HG03103 (cell line): ENCODE measurements around the gene C3orf70.

ENCODE experiments used
- ATAC-seq: cut with Tn5 transposase; IDR thresholded peaks from one replicate; pipeline ENCODE4 v1.9.1; 2021; ENCODE audit warnings: low read depth; ENCODE audit not compliant: unreplicated experiment

Gene C3orf70

DNA sequence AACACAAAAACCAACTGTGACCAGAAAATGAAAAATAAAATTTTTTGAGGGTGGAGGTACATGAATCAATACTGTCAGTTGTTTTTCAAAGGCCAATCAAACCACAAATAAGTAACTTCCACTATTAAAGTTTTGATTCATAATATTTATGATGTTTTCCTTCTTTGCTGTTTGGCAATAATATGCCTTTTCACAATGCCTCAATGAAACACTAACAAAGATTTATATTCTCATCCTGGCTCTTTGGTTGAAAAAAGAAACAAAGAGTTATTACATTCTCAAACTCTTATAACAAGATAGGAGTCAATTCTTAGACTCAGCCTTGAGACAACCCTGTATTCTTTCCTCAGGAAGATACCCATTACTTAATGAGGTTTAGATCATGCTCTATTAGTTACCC is 63.1 kb downstream of the C3orf70 start:
- no peak for ATAC-seq

DNA sequence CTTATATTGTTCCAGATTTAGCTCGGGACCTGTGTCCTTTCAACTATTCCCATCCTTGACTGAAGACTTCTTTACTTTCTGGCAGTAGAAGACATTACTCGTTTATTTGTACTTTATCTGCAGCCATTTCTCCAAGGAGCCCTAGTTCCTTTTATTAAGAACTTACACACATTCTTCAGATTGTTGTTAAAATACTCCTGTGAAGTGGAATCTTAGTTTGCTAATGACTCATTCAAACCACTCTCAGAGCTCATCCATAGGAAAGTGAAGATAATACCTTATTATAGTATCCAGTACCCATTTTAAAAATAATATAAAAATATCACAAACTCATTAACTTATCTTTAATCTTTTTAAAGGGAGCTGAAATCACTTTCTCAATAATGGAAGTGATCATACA is 63.5 kb downstream of the C3orf70 start:
- ATAC-seq = no peak

DNA sequence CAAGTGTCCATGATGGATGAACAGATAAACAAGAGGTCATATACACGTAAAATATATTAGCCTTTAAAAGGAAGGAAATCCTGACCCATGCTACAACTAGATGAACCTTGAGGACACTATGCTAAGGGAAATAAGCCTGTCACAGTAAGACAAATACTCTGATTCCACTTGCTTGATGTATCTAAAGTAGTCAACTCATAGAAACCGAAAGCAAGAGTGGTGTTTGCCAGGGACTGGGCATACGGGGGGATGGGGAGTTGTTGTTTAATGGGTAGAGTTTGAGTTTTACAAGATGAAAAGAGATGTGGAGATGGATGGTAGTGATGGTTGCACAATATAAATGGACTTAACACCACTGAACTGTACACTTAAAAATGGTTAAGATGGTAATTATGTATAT is 65.4 kb downstream of the C3orf70 start:
- ATAC-seq = no peak

DNA sequence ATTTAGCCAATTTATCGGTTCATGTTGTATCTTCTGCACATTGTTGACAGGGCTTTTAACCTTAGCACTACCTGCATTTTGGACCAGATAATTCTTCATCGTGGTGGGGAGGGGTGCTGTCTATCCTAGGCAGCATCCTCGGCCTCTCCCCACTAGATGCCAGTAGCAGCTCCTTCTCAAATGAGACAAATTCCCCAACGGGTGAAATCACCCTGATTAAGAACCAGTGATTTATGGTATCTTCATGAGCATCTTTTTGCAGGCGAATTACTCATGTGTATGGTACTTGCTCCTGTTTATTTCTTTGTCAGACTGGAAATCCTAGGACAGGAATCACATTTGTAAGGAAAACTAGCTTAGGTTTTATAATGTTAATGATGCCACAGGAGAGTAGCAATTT is 68.0 kb downstream of the C3orf70 start:
- ATAC-seq = no peak

DNA sequence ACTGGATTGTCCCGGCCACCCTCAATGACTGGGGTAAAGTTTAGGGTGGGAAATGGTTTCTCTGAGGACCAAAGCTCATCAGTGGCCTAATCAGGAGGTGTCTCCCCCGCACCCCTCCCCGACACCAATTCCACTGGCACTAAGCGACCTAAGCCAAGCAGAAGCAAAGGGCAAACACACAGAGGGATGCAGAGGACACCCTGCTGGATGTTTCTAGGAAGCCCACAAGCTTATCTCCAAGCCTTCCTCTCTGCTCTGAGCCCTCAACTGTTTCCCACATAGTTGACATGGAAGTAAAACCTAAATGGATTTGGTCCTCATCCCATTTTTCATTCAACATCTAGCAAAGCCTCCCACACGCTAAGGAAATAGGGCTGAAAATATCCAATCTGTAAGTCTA is 68.5 kb downstream of the C3orf70 start:
- ATAC-seq = no peak

DNA sequence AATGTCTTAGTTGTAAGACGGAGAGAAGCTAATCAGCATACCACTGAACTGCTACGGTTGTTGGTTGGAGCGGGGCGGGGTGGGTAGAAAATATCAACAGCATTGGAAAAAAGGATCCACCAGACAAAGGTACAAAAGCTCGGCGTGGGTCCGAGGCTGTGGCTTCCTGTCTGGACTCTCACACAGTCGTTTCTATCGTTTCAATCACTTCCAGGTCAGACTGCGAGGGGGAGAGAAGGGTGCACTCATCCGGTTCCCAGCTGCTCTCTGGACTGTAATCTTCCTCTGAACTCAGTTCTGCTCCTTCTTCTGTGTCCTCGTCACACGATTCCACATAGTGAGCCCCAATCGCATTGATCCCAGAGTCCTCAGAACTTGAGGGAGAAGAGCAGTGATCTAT is 70.0 kb downstream of the C3orf70 start:
- no peak for ATAC-seq

DNA sequence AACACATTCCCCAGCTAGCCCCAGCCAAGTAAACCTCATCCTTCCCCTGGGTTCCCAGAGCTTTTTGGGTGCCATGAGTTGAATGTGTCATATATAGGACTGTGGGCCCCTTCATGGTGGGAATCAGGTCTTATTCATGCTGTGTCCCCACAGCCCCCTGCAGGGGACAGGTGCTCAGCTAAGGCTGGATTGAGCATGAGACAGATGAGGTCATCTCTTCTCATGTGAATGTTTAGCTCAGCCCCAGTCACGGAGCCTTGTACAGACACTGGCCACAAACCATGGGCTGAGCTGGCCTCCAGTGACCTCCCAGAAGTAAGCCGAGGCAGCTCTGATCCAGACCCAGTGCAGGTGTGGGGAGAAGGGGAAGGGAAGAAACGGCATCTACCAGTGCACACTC is 70.7 kb downstream of the C3orf70 start:
- no peak for ATAC-seq

DNA sequence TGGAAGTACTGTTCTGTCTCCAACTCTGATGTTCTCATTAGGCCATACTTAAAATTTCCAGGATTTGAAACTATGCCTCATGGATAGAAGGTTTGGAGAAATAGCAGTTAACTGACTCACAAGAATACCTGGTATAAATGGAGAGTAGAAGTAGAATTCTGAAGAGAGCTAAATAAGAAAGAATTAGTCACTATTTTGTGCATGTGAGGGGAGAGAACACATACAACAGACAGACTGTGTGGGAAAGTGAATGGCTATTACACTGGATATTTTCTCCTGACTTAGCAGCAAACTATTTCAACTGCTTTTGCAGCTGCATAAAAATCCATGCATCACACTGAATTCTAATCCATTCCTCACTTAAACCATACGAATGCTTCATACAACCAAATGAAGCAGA is 71.3 kb downstream of the C3orf70 start:
- no peak for ATAC-seq

DNA sequence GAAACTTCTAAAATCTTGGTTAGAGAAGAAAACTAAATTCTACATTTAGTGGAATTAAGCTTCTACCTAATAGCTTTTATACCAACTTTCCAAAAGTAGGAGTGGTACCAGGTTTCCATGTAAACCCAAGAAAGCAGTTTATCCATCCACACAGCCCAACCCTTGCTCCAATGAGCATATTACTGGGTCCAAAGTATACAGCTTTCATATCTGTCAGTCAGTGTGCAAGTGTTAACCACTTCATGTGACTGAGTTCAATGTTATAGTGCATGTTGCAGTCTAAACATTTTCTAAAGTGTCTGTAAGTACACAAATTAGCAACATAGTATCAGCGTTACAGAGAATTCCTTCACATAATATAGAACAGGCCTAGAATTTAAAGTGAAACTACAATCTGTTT is 73.2 kb downstream of the C3orf70 start:
- ATAC-seq = no peak

DNA sequence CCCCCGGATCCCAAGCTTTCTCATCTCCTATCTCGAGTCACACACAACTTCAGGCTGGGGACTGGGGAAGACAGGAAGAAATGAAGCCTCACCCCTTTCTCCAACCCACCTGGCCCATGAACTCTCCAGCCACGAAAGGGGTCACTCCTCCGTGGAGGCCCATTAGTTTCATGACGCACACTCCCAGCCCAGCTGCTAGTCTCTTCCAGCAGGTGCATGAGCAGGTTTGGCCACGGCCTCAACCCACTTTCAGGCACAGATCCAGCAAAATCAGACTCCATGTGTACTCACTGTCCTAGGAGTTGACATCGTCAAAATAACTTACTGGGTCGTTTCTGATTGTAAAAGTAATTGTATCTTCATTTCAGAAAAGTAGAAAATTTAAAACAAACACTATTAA is 76.6 kb downstream of the C3orf70 start:
- no peak for ATAC-seq

DNA sequence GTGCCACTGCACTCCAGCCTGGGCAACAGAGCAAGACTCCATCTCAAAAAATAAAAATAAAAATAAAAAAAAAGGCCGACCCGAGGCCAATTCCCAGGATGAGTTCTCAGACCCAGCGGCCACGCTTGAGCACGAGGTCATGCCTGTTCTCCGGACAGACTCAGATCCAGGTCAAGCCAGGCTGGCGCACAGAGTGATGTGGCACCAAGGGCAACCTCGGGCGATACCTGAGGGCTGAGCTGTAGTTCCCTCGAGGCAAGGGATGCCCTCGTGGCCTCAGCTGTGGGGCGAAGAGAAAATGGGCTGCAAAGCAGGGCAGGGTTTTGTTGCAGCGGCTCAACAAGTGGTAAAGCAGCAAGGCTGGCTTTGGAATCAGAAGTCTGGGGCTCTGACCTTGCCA is 77.3 kb downstream of the C3orf70 start:
- no peak for ATAC-seq

DNA sequence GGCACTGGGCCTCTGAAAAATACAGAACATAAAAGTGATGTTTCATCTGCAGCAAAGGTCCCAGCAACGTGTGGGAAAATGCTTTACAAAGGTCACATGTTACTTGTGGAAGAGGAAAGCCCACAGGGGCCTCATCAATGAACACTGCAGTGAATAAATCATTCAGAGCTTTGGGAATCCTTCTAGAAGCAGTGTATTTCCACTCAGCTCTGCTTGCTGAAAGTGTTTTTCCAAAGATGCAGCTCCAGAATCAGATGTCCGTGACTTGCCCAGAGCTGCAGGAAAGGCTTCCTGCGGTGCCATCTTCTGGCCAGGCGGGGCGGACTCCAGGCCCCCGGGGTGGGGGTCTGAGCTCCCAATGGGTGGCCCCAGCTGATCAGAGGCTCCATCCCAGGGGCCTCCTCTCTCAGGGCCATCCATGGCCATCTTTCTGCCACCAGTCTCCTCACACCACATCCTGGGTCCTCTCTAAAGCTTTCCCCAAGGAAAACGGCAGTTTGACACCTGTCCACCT is 81.5 kb downstream of the C3orf70 start:
- ATAC-seq = no peak

DNA sequence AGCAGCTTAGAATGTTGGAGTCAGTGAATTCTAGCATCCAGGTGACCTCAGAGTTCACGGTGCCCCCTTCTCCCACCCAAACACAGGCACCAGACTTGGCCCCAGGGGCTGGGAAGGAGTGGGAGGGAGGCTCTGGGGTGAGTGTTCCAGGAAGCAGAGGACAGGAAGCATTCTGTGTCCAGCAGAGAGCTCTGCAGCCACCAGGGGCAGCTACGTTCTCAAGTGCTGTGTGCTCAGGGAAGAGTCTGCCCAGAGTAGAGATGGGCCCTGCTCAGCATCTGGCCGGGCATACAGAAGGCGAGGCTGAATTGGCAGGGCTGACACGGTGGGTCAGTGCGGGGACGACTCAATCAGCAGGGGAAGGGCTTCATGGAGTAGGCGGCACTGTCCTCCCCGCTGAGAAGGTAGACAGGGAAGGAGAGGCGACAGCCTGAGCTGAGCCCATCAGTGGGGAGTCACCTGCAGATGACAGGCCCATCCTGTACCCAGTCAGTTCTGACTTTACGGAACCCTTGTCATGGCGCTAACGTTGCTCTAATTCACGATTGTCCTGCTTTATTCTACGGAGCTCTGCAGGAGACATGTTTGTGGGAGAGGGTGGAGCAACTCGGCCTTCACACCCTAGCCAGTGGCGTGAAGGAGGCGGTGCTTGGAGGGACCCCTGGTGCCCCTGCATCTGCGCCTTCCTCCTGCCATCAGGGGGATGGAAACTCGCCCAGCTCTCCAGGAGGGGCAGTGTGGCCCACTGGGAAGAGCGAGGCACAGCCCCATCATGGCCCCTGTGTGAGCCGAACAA is 82.2 kb downstream of the C3orf70 start:
- no peak for ATAC-seq

DNA sequence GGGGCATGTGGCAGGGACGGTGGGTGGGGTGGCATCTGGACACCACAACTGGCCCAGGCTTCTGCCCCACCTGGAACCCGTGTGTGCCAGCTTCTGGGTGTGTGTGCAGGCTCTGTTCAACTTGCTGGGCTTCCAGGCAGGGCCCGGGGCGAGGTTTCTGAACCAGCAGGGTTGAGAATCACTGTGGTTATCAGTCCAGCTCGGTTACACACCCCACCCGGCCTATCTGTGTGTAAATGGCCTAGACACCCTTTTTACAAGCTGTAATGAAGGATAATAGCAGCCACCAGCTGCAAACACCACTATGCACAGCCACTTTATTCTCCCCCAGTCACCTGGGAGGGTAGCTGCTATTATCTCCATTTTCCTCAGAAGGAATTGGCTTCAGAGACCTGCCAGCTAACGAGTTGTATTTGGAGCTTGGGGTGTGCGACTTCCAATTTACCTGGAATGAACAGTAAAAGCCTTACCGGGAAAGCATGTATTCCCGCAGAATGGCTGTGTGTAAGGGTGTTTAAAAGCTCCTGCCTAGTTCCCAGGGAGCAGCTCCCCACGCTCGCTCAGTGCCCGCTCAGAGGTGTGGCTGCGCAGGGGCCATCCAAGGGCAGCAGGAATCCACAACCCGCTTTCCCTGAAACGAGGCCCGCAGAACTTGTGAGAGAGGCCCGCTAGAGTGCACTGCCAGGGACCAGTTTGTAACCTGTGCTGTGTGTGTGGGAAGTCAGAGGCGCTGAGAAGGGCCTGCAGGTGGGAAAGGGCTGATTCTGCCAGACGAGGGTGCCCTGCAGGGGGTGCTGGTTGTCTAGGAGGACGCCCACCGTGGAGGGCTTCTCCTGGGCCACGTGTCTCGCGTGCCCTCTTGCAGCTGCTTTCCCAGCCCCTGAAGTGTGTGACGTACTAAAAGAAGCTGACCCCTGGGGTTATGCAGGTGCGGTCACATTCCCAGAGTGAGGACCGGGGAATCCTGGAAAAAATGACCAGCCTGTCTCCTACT is 83.5 kb downstream of the C3orf70 start:
- ATAC-seq = no peak

DNA sequence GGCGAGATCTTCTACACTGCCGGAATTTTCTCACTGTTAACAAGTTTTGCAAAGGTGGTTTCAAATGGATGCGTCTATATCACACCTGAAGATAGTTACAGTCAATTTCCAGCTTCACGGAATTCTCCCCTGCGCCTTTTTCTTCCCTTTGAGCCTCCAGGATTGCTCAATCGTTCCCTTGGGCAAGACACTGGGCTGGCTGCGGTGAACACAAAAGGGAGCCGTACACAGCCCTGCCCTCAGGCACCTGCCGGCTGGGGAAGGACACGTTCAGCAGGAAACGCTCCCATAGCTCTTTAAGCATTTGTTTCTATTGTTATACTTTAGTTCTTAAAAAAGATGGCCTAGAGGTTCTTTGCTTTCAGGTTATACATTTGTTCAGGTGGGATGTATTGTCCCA is 85.7 kb downstream of the C3orf70 start:
- no peak for ATAC-seq

DNA sequence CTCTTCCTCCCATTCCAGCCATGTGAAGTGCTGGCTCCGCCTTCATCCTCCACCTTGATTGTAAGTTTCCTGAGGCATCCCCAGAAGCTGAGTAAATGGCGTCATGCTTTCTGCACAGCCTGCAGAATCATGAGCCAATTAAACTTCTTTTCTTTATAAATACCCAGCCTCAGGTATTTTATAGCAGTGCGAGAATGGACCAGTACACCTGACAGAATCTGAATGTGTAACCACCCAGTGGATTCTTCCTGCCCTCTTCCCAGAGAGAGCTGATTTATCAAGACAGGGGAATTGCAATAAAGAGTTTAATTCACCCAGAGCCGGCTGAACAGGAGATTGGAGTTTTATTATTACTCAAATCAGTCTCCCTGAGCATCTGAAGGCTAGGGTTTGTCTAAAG is 86.6 kb downstream of the C3orf70 start:
- ATAC-seq = no peak

DNA sequence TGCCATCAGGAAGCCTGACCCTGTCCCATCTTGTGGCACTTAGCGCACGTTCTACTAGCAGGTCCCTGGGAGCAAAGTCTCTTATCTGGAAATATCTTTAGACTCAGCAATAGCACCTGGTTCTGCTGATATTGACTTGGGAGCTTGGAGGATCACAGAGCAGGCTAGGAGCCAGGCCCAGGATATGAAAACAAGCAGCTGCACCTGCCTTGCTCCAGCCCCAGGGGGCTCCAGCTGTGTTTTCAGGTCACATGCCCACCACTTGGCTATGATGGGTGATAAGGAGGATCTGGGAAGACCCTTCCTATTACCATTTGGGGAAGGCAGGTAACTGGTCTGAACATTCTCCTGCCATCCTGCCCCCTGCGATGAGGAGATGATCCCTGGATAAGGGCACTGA is 87.8 kb downstream of the C3orf70 start:
- ATAC-seq = no peak

DNA sequence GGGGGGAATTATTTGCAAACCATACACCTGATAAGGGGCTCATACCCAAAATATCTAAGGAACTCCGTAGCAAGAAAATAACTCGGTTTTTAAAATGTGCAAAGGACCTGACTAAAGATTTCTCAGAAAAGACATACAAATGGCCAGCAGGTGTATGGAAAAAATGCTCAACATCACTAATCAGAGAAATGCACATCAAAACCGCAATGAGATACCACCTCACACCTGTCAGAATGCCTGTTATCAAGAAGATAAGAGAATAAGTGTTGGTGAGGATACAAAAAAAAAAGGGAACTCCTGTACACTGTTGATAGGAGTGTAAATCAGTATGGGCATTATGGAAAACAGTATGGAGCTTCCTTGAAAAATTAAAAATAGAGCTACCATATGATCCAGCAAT is 89.4 kb downstream of the C3orf70 start:
- ATAC-seq = no peak

DNA sequence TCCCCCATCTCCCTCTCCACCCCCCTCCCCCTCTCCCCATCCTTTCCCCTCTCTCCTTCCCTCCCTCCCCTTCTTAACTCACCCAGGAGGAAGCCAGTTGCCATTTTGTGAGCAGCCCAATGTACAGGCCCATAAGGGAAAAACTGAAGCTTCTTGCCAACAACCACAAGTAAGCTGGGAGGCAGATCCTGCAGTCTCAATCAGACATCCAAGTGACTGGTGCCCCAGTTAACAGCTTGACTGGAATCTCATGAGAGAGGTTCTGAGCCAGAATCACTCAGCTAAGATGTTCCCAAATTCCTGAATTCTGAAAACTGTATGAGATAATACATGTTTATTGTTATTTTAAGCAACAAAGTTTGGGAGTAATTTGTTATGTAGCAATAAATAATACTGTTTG is 90.7 kb downstream of the C3orf70 start:
- no peak for ATAC-seq

DNA sequence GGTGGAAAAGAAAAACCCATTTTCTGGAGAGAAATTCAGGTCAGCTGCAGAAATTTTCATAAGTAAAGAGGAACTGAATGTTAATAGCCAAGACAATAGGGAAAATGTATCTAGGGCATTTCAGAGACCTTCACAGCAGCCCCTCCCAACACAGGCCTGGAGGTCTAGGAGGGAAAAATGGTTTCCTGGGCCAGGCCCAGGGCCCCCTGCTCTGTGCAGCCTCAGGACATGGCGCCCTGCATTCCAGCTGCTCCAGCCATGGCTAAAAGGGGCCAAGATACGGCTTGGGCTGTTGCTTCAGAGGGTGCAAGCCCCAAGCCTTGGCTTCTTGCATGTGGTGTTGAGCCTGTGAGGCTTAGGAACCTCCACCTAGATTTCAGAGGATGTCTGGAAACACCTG is 92.2 kb downstream of the C3orf70 start:
- no peak for ATAC-seq

DNA sequence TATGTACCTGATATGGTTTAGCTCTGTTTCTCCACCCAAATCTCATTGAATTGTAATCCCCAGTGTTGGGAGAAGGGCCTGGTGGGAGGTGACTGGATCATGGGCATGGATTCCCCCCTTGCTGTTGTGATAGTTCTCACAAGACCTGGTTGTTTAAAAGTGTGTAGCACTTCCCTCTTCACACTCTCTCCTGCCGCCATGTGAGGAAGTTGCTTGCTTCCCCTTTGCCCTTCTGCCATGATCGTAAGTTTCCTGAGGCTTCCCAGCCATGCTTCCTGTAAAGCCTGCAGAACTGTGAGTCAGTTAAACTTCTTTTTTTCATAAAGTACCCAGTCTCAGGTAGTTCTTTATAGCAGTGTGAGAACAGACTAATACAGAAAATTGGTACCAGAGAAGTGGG is 93.1 kb downstream of the C3orf70 start:
- no peak for ATAC-seq

DNA sequence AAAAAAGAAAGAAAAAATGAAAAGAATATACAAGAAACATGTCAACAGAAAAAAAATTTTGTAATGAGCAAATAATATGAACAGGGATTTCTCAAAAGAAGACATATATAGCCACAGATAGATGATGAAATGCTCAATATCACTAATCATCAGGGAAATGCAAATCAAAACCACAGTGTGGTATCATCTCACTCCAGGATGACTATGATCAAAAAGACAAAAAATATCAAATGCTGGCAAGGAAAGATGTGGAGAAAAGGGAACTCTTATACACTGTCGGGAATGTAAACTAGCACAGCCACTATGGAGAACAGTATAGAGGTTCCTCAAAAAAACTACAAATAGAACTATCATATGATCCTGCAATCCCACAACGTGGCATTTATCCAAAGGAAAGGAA is 94.1 kb downstream of the C3orf70 start:
- no peak for ATAC-seq
